ENCODE measurements around the gene DYNLT5. TPM values are rescaled to one million over a fixed set of nuclear protein-coding genes. Genes with fewer than 3 reads are reported as not detected.
"Not testable (repeated sequence)": the region's sequence is repeated elsewhere in the genome, so short reads cannot be mapped to it uniquely, and the experiment has no call there.

DYNLT5 gene
- total RNA-seq, 2 donors from 2014 or later, result not detected

DNA sequence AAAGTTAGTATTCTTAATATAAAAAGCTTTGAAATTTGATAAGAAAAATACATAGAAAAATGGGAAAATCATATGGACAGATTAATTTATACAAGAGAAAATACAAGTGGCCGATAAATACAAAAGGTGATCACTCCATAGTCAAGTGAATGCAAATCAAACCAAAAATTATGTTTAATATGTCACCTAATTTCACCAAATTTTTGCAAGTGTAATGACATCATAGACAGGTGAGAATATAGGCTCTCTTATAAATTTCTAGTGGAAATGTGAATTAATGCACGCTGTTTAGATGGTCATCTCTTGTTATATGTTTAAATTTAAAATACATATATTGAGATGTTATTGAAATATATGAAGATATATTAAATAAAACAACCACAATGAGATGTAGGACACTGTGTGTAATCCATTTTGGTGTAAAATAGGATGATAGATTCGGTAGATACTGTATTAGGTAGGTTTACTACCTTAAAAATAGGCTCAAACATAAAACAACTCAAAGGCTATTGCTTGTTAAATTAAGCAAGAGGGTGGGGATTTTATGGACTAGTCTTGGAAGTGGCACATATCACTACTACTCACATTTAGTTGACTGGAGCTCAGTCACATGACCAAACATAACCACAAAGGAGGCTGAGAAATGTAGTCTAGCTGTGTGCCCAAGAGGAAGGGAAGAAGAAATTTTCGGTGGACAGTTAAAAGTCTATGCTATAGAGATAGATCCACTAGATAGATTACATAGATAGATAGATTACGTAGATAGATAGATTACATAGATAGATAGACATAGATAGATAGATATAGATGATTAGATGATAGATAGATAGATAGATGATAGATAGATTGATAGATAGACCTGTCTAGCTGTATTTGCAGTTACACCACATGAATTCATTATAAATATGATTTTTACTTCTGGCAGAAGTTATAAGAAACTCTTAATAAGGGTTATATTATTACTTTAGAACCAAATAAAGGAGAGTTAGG is 39.7 kb downstream of the DYNLT5 start:
- no peak for ATAC-seq (replicated peaks)
- Mint-ChIP-seq H3K36me3 (ENCODE audit: low read depth) (no peaks in the 10 kb centered on the region), H3K9me3 (no peaks in the 10 kb centered on the region), H3K27ac (no peak overlapping the region), H3K27me3 (no peaks in the 10 kb centered on the region), H3K4me1 (peaks cover 10% of the 10 kb centered on the region), H3K4me3 (no peak overlapping the region)

DNA sequence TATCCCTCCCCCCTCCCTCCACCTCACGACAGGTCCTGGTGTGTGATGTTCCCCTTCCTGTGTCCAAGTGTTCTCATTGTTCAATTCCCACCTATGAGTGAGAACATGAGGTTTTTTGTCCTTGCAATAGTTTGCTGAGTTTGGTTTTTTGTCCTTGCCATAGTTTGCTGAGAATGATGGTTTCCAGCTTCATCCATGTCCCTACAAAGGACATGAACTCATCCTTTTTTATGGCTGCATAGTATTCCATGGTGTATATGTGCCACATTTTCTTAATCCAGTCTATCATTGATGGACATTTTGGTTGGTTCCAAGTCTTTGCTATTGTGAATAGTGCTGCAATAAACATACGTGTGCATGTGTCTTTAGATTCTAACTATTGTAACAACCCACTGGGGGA is 43.6 kb downstream of the DYNLT5 start:
- not testable (repeated sequence) for H3K4me1 Mint-ChIP-seq; ATAC-seq (replicated peaks); H3K4me3 Mint-ChIP-seq; H3K9me3 Mint-ChIP-seq; H3K36me3 Mint-ChIP-seq (ENCODE audit: low read depth); H3K27ac Mint-ChIP-seq; H3K27me3 Mint-ChIP-seq

DNA sequence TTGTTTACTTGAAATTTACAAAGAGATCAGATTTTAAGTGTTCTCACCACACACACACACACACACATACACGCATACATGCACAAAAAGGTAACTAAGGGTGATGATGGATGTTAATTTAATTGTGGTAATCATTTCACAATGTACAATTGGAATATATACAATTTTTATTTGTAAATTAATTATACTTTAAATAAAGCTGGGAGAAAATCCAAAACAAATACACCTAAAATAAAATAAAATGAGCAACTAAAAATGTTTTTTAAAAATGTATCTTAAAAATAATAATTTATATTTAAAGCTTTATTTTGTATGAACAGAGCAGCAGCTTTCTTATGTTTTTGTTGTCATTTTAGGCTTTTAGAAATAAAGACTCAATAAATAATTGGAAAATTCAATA is 57.0 kb downstream of the DYNLT5 start:
- no peaks in the 10 kb centered on the region for H3K4me1 Mint-ChIP-seq
- H3K36me3 Mint-ChIP-seq (ENCODE audit: low read depth), result no peaks in the 10 kb centered on the region
- H3K27me3 Mint-ChIP-seq, result no peaks in the 10 kb centered on the region
- H3K27ac Mint-ChIP-seq, result no peak overlapping the region
- no peak for ATAC-seq (replicated peaks)
- no peaks in the 10 kb centered on the region for H3K9me3 Mint-ChIP-seq
- H3K4me3 Mint-ChIP-seq, result no peak overlapping the region

DNA sequence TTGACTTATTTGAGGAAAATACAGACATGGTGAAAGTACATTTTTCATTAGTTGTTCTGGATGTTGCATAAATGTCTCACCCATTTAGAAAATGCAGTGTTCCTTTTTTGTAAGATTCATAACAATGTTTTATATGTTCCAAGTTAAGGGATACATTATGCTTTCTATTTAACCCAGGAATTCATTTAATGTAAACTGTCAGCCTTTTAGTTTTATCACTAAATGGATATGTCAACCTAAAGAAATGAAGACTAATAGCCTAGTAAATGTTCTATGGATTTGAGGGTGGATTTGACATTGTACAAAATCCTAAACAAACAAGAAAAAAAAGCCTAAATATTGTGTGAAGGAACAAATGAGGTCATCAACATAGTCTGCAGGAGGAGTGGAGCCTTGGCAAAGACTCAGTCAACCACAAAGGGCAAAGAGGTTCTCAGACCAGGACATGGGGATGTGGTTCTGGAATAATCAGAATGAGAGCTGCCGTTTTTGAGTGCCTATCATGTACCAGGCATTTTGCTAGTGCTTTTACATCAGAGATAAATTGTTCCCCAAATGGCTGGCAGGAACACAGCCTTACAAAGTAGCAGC is 57.6 kb downstream of the DYNLT5 start:
- H3K4me1 Mint-ChIP-seq, result no peaks in the 10 kb centered on the region
- H3K36me3 Mint-ChIP-seq (ENCODE audit: low read depth), result no peaks in the 10 kb centered on the region
- H3K4me3 Mint-ChIP-seq, result no peak overlapping the region
- H3K27ac Mint-ChIP-seq, result no peak overlapping the region
- ATAC-seq (replicated peaks), result no peak
- no peaks in the 10 kb centered on the region for H3K9me3 Mint-ChIP-seq
- no peaks in the 10 kb centered on the region for H3K27me3 Mint-ChIP-seq

DNA sequence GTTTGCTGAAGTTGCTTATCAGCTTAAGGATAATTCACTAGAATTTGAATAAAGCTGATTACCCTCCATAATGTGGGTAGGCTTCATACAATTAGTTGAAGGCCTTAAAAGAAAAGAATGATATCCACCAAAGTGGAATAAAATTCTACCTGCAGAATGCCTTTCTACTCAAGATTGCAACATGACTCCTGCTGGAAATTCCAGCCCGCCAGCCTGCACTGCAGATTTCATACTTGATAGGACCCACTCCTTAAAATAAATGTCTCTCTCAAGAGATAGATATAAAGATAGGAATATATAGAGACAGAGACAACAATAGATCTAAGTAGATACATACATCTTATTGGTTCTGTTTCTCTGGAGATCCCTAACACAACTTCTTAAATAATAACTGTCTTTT is 72.5 kb downstream of the DYNLT5 start:
- ATAC-seq (replicated peaks), result no peak
- Mint-ChIP-seq H3K27me3 (no peaks in the 10 kb centered on the region), H3K4me1 (no peaks in the 10 kb centered on the region)

More for the DNA sequence above, 72.5 kb downstream of the DYNLT5 start:
- Mint-ChIP-seq H3K9me3 (no peaks in the 10 kb centered on the region), H3K4me3 (no peak overlapping the region), H3K27ac (no peak overlapping the region), H3K36me3 (ENCODE audit: low read depth) (no peaks in the 10 kb centered on the region)

Other genes with a start within 250 kb of the DYNLT5 start
- not detected for gene SGIP1, start 218.3 kb upstream of the DYNLT5 start, total RNA-seq
- not detected for gene INSL5, start 48.8 kb downstream of the DYNLT5 start, total RNA-seq
- 1 to 10 TPM in 1 of 2 donors, under 1 TPM in 1; 0.65 to 1.4 TPM for gene DNAI4, start 172.4 kb downstream of the DYNLT5 start, total RNA-seq
- 10 to 100 TPM; 44.7 to 60.0 TPM for gene MIER1, start 172.5 kb downstream of the DYNLT5 start, total RNA-seq

Data from activated T-helper 17 cell treated with anti-CD3 and anti-CD28 coated beads, Interleukin-2, amount 50 U/mL, for 72 hours (primary cell).